HEK293 (cell line): Measurements from ENCODE around the gene CNPY1.
A peak's percentile ranks its signal among the peaks of the same experiment; 100 is the strongest.

Experiments used
- CTCF ChIA-PET: fragments of 350-600 bp; formaldehyde crosslinking; extraction: SDS; loops from one replicate; lab custom pipeline; 2021; ENCODE audit warnings: antibody characterized with exemption; lab: Yijun Ruan, JAX
- POLR2A ChIA-PET: fragments of 300-600 bp; formaldehyde crosslinking; extraction: SDS; loops from one replicate; lab custom pipeline; 2020; ENCODE audit warnings: antibody characterized with exemption, inconsistent platforms; lab: Yijun Ruan, JAX
- H3K27ac ChIP-seq: fragments of 200-500 bp; sonication (Bioruptor generic); 2 replicates; pipeline ENCODE4 v1.5.1; 2014; ENCODE audit warnings: low read depth, low read length, control low read depth, inconsistent platforms; ENCODE audit errors: extremely low read depth
- H3K36me3 ChIP-seq, 2 experiments: fragments of 200-500 bp in 1 of 2; sonication (Bioruptor generic) in 1 of 2; 1 replicate in 1 of 2; 2 replicates in 1 of 2; pipeline ENCODE4 v1.5.1; 2014 to 2017; ENCODE audit warnings: inconsistent platforms in 2 of 2, low read length in 2 of 2; ENCODE audit not compliant: control insufficient read depth in 2 of 2, insufficient read depth in 1 of 2
- H3K4me1 ChIP-seq: fragments of 200-500 bp; sonication (Bioruptor generic); 2 replicates; pipeline ENCODE4 v1.5.1; 2014; ENCODE audit warnings: mild to moderate bottlenecking, low read length, inconsistent platforms; ENCODE audit not compliant: control insufficient read depth, insufficient read depth
- H3K4me3 ChIP-seq: 2 replicates; pipeline ENCODE4 v1.5.1; 2011; ENCODE audit warnings: low read depth, mild to moderate bottlenecking, control low read depth, low read length, moderate library complexity
- H3K9me3 ChIP-seq: fragments of 200-500 bp; sonication (Bioruptor generic); 2 replicates; pipeline ENCODE4 v1.5.1; 2014; ENCODE audit warnings: low read depth, low read length, inconsistent platforms; ENCODE audit not compliant: control insufficient read depth, insufficient read depth
- ATF2 ChIP-seq: fragments of 450-650 bp; formaldehyde crosslinking; IDR thresholded peaks from 2 replicates; pipeline ENCODE4 v1.5.1; 2016; ENCODE audit warnings: missing biosample characterization, missing genetic modification characterization, low read depth
- GLIS2 ChIP-seq: fragments of 450-650 bp; formaldehyde crosslinking; IDR thresholded peaks from 2 replicates; pipeline ENCODE4 v1.5.1; 2016; ENCODE audit warnings: missing biosample characterization, missing genetic modification characterization
- HOXC10 ChIP-seq: sonication (generic); formaldehyde crosslinking; IDR thresholded peaks from 2 replicates; pipeline ENCODE4 v1.8.1; 2023; ENCODE audit warnings: mild to moderate bottlenecking, missing genetic modification reagents
- KLF10 ChIP-seq: fragments of 450-650 bp; IDR thresholded peaks from 2 replicates; pipeline ENCODE4 v1.5.1; 2018; ENCODE audit warnings: missing biosample characterization, mild to moderate bottlenecking, missing genetic modification characterization
- KLF16 ChIP-seq: fragments of 450-650 bp; formaldehyde crosslinking; IDR thresholded peaks from 2 replicates; pipeline ENCODE4 v1.5.1; 2017; ENCODE audit warnings: missing biosample characterization, missing genetic modification characterization
- OSR2 ChIP-seq: fragments of 450-650 bp; formaldehyde crosslinking; IDR thresholded peaks from 2 replicates; pipeline ENCODE4 v1.5.1; 2016; ENCODE audit warnings: missing biosample characterization, missing genetic modification characterization
- REST ChIP-seq: fragments of 450-650 bp; formaldehyde crosslinking; IDR thresholded peaks from 2 replicates; pipeline ENCODE4 v1.5.1; 2016; ENCODE audit warnings: missing biosample characterization, missing genetic modification characterization
- SETDB1 ChIP-seq: IDR thresholded peaks from one replicate; pipeline ENCODE4 v1.6.1; 2017; ENCODE audit warnings: mild to moderate bottlenecking, low read length, moderate library complexity, mixed read lengths; ENCODE audit not compliant: insufficient read length
- SP7 ChIP-seq: fragments of 450-650 bp; formaldehyde crosslinking; IDR thresholded peaks from 2 replicates; pipeline ENCODE4 v1.5.1; 2016; ENCODE audit warnings: missing biosample characterization, missing genetic modification characterization
- ZBTB17 ChIP-seq: fragments of 450-650 bp; formaldehyde crosslinking; IDR thresholded peaks from 2 replicates; pipeline ENCODE4 v1.5.1; 2016; ENCODE audit warnings: missing biosample characterization, missing genetic modification characterization
- ZBTB20 ChIP-seq: fragments of 450-650 bp; formaldehyde crosslinking; IDR thresholded peaks from 2 replicates; pipeline ENCODE4 v1.5.1; 2016; ENCODE audit warnings: missing biosample characterization, missing genetic modification characterization
- ZEB2 ChIP-seq: fragments of 450-650 bp; formaldehyde crosslinking; IDR thresholded peaks from 2 replicates; pipeline ENCODE4 v1.5.1; 2016; ENCODE audit warnings: missing biosample characterization, missing genetic modification characterization
- ZFHX2 ChIP-seq: fragments of 450-650 bp; formaldehyde crosslinking; conservative IDR thresholded peaks from 2 replicates; pipeline ENCODE4 v1.5.1; 2016; ENCODE audit warnings: missing biosample characterization, missing genetic modification characterization
- ZNF341 ChIP-seq: fragments of 450-650 bp; formaldehyde crosslinking; IDR thresholded peaks from 2 replicates; pipeline ENCODE4; 2016; ENCODE audit warnings: low read depth, missing biosample characterization, missing genetic modification characterization
- ZNF426 ChIP-seq: fragments of 450-650 bp; formaldehyde crosslinking; IDR thresholded peaks from 2 replicates; pipeline ENCODE4 v1.5.1; 2017; ENCODE audit warnings: missing biosample characterization, missing genetic modification characterization, mild to moderate bottlenecking, inconsistent platforms, moderate library complexity
- ZNF549 ChIP-seq: fragments of 450-650 bp; IDR thresholded peaks from 2 replicates; pipeline ENCODE4 v1.5.1; 2018; ENCODE audit warnings: missing biosample characterization, missing genetic modification characterization, mild to moderate bottlenecking, inconsistent platforms, moderate library complexity
- ZNF600 ChIP-seq: fragments of 450-650 bp; formaldehyde crosslinking; IDR thresholded peaks from 2 replicates; pipeline ENCODE4 v1.5.1; 2016; ENCODE audit warnings: missing biosample characterization, missing genetic modification characterization
- ZNF660 ChIP-seq: fragments of 450-650 bp; IDR thresholded peaks from 2 replicates; pipeline ENCODE4 v1.5.1; 2018; ENCODE audit warnings: missing biosample characterization, mild to moderate bottlenecking, missing genetic modification characterization
- ZSCAN23 ChIP-seq: fragments of 450-650 bp; formaldehyde crosslinking; IDR thresholded peaks from 2 replicates; pipeline ENCODE4 v1.5.1; 2016; ENCODE audit warnings: missing biosample characterization, missing genetic modification characterization
- ZXDB ChIP-seq: fragments of 450-650 bp; formaldehyde crosslinking; IDR thresholded peaks from 2 replicates; pipeline ENCODE4 v1.5.1; 2016; ENCODE audit warnings: missing biosample characterization, missing genetic modification characterization
- TF ChIP-seq, protein P1 (sequence below): fragments of 450-650 bp; formaldehyde crosslinking; IDR thresholded peaks from 2 replicates; pipeline ENCODE4 v1.5.1; 2017; ENCODE audit warnings: missing biosample characterization, missing genetic modification characterization
- TF ChIP-seq, protein P2 (sequence below): fragments of 450-650 bp; formaldehyde crosslinking; IDR thresholded peaks from 2 replicates; pipeline ENCODE4 v1.5.1; 2016; ENCODE audit warnings: missing biosample characterization, missing genetic modification characterization
- TF ChIP-seq, protein P3 (sequence below): fragments of 450-650 bp; formaldehyde crosslinking; IDR thresholded peaks from 2 replicates; pipeline ENCODE4 v1.5.1; 2016; ENCODE audit warnings: missing biosample characterization, missing genetic modification characterization
- TF ChIP-seq, protein P4 (sequence below): fragments of 450-650 bp; formaldehyde crosslinking; IDR thresholded peaks from 2 replicates; pipeline ENCODE4 v1.5.1; 2017; ENCODE audit warnings: missing biosample characterization, missing genetic modification characterization
- TF ChIP-seq, protein P5 (sequence below): fragments of 450-650 bp; formaldehyde crosslinking; IDR thresholded peaks from 2 replicates; pipeline ENCODE4 v1.5.1; 2016; ENCODE audit warnings: missing biosample characterization, missing genetic modification characterization

Gene CNPY1

GRCh38 chr7:155512246-155512887, 34.0 kb downstream of the CNPY1 start:
- Histone ChIP-seq H3K27ac (no peak overlapping the region), H3K9me3 (no peaks in the 10 kb centered on the region), H3K4me1 (0 out of 2 replicates have a peak, but pooled peaks cover 2% of the 10 kb centered on the region), H3K36me3 (no peaks in the 10 kb centered on the region), H3K4me3 (no peak overlapping the region)
- ChIA-PET POLR2A (no interaction called here), CTCF (interaction anchor here (0.9 to 1.4 kb wide), 4 partner anchors 12 to 133 kb away, joined by 3 to 6 read pairs (median 4); no protein-coding TSS in a partner anchor)
- TF ChIP-seq, protein P1, sequence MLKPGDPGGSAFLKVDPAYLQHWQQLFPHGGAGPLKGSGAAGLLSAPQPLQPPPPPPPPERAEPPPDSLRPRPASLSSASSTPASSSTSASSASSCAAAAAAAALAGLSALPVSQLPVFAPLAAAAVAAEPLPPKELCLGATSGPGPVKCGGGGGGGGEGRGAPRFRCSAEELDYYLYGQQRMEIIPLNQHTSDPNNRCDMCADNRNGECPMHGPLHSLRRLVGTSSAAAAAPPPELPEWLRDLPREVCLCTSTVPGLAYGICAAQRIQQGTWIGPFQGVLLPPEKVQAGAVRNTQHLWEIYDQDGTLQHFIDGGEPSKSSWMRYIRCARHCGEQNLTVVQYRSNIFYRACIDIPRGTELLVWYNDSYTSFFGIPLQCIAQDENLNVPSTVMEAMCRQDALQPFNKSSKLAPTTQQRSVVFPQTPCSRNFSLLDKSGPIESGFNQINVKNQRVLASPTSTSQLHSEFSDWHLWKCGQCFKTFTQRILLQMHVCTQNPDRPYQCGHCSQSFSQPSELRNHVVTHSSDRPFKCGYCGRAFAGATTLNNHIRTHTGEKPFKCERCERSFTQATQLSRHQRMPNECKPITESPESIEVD (tag by site-specific recombination) = peak; percentile 49
- TF ChIP-seq, protein P2, sequence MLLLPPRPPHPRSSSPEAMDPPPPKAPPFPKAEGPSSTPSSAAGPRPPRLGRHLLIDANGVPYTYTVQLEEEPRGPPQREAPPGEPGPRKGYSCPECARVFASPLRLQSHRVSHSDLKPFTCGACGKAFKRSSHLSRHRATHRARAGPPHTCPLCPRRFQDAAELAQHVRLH = no peak
- no peak for TF ChIP-seq ZFHX2 (tag by site-specific recombination)
- 0 out of 2 replicates have a peak, but pooled peaks have one; percentile 35 for TF ChIP-seq SP7 (tag by site-specific recombination)
- no peak for TF ChIP-seq ZNF426 (tag by site-specific recombination)
- no peak for TF ChIP-seq ZXDB
- 0 out of 2 replicates have a peak, but pooled peaks have one; percentile 18 for TF ChIP-seq KLF16
- TF ChIP-seq HOXC10 (CRISPR knock-in tag) = no peak
- no peak for TF ChIP-seq ZNF341 (tag by site-specific recombination)
- TF ChIP-seq, protein P3, sequence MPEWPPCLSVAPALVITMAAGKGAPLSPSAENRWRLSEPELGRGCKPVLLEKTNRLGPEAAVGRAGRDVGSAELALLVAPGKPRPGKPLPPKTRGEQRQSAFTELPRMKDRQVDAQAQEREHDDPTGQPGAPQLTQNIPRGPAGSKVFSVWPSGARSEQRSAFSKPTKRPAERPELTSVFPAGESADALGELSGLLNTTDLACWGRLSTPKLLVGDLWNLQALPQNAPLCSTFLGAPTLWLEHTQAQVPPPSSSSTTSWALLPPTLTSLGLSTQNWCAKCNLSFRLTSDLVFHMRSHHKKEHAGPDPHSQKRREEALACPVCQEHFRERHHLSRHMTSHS (tag by site-specific recombination) = no peak
- TF ChIP-seq ZEB2 (tag by site-specific recombination) = 0 out of 2 replicates have a peak, but pooled peaks have one; percentile 21
- TF ChIP-seq ATF2 = no peak
- TF ChIP-seq OSR2 (tag by site-specific recombination) = peak; percentile 29; the same call in 1 of the 2 replicates

DNA sequence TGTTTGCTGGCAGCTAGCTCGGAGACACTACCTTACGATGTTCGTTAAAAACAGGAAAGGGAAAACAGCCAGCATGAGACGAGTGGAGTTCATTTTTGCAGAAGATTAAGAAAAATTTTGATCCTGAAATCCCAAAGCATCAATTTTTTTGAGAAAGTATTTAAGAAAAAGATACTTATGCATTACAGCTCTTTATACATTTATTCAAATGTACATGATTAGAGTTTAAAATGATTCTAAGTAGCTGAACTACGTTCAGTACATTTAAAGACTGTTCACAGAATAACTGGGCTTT, 34.7 kb downstream of the CNPY1 start:
- H3K4me3 ChIP-seq = no peak overlapping the region
- H3K4me1 ChIP-seq = 0 out of 2 replicates have a peak, but pooled peaks cover 2% of the 10 kb centered on the region
- H3K36me3 ChIP-seq = no peaks in the 10 kb centered on the region
- ChIA-PET POLR2A (no interaction called here), CTCF (interaction anchor here (0.8 kb wide), 1 partner anchor 22 kb away, joined by 3 read pairs; no protein-coding TSS in a partner anchor)
- no peaks in the 10 kb centered on the region for H3K9me3 ChIP-seq
- H3K27ac ChIP-seq = no peak overlapping the region
- TF ChIP-seq GLIS2 (tag by site-specific recombination) (no peak), ZSCAN23 (no peak), ZNF600 (tag by site-specific recombination) (no peak), ZBTB20 (tag by site-specific recombination) (no peak), ZBTB17 (tag by site-specific recombination) (no peak), ZNF549 (tag by site-specific recombination) (no peak), KLF10 (tag by site-specific recombination) (no peak), REST (tag by site-specific recombination) (no peak), SETDB1 (no peak), ZNF660 (tag by site-specific recombination) (no peak)
- TF ChIP-seq, protein P4, sequence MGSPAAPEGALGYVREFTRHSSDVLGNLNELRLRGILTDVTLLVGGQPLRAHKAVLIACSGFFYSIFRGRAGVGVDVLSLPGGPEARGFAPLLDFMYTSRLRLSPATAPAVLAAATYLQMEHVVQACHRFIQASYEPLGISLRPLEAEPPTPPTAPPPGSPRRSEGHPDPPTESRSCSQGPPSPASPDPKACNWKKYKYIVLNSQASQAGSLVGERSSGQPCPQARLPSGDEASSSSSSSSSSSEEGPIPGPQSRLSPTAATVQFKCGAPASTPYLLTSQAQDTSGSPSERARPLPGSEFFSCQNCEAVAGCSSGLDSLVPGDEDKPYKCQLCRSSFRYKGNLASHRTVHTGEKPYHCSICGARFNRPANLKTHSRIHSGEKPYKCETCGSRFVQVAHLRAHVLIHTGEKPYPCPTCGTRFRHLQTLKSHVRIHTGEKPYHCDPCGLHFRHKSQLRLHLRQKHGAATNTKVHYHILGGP (tag by site-specific recombination) = no peak
- TF ChIP-seq, protein P5, sequence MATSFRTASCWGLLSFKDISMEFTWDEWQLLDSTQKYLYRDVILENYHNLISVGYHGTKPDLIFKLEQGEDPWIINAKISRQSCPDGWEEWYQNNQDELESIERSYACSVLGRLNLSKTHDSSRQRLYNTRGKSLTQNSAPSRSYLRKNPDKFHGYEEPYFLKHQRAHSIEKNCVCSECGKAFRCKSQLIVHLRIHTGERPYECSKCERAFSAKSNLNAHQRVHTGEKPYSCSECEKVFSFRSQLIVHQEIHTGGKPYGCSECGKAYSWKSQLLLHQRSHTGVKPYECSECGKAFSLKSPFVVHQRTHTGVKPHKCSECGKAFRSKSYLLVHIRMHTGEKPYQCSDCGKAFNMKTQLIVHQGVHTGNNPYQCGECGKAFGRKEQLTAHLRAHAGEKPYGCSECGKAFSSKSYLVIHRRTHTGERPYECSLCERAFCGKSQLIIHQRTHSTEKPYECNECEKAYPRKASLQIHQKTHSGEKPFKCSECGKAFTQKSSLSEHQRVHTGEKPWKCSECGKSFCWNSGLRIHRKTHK (tag by site-specific recombination) = no peak
